ENCODE measurements around the gene TIMP2.

- no peak for TF ChIP-seq SIN3A (IDR thresholded peaks at IDR 0.05; ENCODE audit: borderline replicate concordance, insufficient read depth, low read length)
- TF ChIP-seq, protein P1, sequence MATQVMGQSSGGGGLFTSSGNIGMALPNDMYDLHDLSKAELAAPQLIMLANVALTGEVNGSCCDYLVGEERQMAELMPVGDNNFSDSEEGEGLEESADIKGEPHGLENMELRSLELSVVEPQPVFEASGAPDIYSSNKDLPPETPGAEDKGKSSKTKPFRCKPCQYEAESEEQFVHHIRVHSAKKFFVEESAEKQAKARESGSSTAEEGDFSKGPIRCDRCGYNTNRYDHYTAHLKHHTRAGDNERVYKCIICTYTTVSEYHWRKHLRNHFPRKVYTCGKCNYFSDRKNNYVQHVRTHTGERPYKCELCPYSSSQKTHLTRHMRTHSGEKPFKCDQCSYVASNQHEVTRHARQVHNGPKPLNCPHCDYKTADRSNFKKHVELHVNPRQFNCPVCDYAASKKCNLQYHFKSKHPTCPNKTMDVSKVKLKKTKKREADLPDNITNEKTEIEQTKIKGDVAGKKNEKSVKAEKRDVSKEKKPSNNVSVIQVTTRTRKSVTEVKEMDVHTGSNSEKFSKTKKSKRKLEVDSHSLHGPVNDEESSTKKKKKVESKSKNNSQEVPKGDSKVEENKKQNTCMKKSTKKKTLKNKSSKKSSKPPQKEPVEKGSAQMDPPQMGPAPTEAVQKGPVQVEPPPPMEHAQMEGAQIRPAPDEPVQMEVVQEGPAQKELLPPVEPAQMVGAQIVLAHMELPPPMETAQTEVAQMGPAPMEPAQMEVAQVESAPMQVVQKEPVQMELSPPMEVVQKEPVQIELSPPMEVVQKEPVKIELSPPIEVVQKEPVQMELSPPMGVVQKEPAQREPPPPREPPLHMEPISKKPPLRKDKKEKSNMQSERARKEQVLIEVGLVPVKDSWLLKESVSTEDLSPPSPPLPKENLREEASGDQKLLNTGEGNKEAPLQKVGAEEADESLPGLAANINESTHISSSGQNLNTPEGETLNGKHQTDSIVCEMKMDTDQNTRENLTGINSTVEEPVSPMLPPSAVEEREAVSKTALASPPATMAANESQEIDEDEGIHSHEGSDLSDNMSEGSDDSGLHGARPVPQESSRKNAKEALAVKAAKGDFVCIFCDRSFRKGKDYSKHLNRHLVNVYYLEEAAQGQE (IDR thresholded peaks at IDR 0.05; ENCODE audit: insufficient read depth in 1 of 2, low read depth in 2 of 2, low read length in 2 of 2): no peak
Measured at GRCh38 chr17:78905116-78905515, 20.1 kb downstream of the TIMP2 start.
